ENCODE results near the gene TROAP.

TROAP gene

GRCh38 chr12:49366652-49367380 is 43.8 kb downstream of the TROAP start (continued):
- TF ChIP-seq, protein P1, sequence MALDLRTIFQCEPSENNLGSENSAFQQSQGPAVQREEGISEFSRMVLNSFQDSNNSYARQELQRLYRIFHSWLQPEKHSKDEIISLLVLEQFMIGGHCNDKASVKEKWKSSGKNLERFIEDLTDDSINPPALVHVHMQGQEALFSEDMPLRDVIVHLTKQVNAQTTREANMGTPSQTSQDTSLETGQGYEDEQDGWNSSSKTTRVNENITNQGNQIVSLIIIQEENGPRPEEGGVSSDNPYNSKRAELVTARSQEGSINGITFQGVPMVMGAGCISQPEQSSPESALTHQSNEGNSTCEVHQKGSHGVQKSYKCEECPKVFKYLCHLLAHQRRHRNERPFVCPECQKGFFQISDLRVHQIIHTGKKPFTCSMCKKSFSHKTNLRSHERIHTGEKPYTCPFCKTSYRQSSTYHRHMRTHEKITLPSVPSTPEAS (tag by site-specific recombination; IDR thresholded peaks at IDR 0.05), result no peak
- TF ChIP-seq ZNF585B (tag by site-specific recombination; IDR thresholded peaks at IDR 0.05) (no peak), ZFP41 (tag by site-specific recombination; IDR thresholded peaks at IDR 0.05; ENCODE audit: borderline replicate concordance) (no peak), ZNF398 (tag by site-specific recombination; IDR thresholded peaks at IDR 0.05) (no peak), HIC1 (tag by site-specific recombination; IDR thresholded peaks at IDR 0.05) (peak; percentile 28; the same call in 1 of the 2 replicates)
- TF ChIP-seq, protein P2, sequence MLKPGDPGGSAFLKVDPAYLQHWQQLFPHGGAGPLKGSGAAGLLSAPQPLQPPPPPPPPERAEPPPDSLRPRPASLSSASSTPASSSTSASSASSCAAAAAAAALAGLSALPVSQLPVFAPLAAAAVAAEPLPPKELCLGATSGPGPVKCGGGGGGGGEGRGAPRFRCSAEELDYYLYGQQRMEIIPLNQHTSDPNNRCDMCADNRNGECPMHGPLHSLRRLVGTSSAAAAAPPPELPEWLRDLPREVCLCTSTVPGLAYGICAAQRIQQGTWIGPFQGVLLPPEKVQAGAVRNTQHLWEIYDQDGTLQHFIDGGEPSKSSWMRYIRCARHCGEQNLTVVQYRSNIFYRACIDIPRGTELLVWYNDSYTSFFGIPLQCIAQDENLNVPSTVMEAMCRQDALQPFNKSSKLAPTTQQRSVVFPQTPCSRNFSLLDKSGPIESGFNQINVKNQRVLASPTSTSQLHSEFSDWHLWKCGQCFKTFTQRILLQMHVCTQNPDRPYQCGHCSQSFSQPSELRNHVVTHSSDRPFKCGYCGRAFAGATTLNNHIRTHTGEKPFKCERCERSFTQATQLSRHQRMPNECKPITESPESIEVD (tag by site-specific recombination; IDR thresholded peaks at IDR 0.05), result no peak; the same call in 1 of the 2 replicates

DNA sequence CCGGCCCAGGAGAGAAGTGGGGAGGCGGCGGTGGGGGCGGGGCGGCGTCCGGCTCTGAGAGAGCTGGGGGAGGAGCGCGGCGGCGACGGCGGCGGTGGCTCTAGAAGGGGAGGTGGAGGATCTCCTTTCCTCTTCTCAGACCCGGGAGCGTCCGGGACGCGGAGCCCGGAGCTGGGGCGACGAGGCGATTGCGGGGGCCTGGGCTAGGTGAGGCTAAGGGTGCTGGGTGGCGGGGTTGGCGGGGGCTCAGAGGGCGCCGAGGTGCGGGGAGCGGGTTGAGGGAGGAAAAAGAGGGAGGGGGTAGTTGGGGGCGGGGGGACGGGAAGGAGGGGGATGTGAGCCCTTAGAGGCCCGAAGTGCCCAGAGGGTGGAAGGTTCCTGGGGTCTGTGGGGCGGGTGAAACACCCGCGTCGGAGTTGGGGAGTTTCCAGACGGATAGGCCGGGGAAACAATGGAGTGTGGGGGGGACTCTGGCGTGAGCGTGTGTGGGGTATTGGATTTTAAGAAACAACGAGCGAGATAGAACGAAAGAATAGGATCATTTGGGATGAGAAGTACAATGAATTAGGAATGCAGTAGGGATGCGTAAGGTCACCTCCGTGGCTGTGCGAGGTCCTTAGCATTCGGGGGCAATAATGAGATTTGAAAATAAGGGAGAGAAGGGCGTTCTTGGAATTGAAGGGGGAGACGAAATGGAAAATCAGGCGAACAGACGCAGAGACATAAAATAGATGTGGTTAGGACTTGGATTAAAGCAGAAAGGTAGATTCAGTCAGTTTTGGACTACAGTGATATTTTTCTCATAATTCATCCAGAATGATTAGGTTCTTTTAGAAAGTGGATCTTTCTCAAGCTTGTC is 44.6 kb downstream of the TROAP start, which contains the start of gene SPATS2:
SPATS2 (plus strand) TSS at position 82 of the 859 bp plus-strand sequence. CDS start 93,551 bp downstream, outside the sequence.
- CTCF ChIA-PET, result interaction anchor here (0.6 to 11.9 kb wide), 18 partner anchors 8 to 214 kb away, joined by 3 to 517 read pairs (median 4); partner anchors contain the start of genes DNAJC22 and PRPH
- POLR2A ChIA-PET, result interaction anchor here (0.5 to 2.7 kb wide), 51 partner anchors 9 to 1589 kb away, joined by 3 to 24 read pairs (median 5); partner anchors contain the start of genes DNAJC22, KCNH3, PRPF40B and PRPH
- TF ChIP-seq ZNF416 (tag by site-specific recombination; IDR thresholded peaks at IDR 0.05), result no peak
- TF ChIP-seq ZNF211 (tag by site-specific recombination; IDR thresholded peaks at IDR 0.05; ENCODE audit: low read depth), result no peak
- no peak for TF ChIP-seq ZNF391 (tag by site-specific recombination; IDR thresholded peaks at IDR 0.05; ENCODE audit: borderline replicate concordance, low read depth)
- TF ChIP-seq TRIM28 (IDR thresholded peaks at IDR 0.05; ENCODE audit: borderline replicate concordance, low read length), result no peak
- TF ChIP-seq, protein P2 (tag by site-specific recombination; IDR thresholded peaks at IDR 0.05), result no peak
- peak; percentile 59; the same call in 1 of the 2 replicates for TF ChIP-seq SP3 (tag by site-specific recombination; IDR thresholded peaks at IDR 0.05)
- no peak for TF ChIP-seq YY2 (tag by site-specific recombination; IDR thresholded peaks at IDR 0.05)
- TF ChIP-seq, protein P3, sequence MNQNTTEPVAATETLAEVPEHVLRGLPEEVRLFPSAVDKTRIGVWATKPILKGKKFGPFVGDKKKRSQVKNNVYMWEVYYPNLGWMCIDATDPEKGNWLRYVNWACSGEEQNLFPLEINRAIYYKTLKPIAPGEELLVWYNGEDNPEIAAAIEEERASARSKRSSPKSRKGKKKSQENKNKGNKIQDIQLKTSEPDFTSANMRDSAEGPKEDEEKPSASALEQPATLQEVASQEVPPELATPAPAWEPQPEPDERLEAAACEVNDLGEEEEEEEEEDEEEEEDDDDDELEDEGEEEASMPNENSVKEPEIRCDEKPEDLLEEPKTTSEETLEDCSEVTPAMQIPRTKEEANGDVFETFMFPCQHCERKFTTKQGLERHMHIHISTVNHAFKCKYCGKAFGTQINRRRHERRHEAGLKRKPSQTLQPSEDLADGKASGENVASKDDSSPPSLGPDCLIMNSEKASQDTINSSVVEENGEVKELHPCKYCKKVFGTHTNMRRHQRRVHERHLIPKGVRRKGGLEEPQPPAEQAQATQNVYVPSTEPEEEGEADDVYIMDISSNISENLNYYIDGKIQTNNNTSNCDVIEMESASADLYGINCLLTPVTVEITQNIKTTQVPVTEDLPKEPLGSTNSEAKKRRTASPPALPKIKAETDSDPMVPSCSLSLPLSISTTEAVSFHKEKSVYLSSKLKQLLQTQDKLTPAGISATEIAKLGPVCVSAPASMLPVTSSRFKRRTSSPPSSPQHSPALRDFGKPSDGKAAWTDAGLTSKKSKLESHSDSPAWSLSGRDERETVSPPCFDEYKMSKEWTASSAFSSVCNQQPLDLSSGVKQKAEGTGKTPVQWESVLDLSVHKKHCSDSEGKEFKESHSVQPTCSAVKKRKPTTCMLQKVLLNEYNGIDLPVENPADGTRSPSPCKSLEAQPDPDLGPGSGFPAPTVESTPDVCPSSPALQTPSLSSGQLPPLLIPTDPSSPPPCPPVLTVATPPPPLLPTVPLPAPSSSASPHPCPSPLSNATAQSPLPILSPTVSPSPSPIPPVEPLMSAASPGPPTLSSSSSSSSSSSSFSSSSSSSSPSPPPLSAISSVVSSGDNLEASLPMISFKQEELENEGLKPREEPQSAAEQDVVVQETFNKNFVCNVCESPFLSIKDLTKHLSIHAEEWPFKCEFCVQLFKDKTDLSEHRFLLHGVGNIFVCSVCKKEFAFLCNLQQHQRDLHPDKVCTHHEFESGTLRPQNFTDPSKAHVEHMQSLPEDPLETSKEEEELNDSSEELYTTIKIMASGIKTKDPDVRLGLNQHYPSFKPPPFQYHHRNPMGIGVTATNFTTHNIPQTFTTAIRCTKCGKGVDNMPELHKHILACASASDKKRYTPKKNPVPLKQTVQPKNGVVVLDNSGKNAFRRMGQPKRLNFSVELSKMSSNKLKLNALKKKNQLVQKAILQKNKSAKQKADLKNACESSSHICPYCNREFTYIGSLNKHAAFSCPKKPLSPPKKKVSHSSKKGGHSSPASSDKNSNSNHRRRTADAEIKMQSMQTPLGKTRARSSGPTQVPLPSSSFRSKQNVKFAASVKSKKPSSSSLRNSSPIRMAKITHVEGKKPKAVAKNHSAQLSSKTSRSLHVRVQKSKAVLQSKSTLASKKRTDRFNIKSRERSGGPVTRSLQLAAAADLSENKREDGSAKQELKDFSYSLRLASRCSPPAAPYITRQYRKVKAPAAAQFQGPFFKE (tag by site-specific recombination; IDR thresholded peaks at IDR 0.05; ENCODE audit: borderline replicate concordance), result no peak
- TF ChIP-seq, protein P4, sequence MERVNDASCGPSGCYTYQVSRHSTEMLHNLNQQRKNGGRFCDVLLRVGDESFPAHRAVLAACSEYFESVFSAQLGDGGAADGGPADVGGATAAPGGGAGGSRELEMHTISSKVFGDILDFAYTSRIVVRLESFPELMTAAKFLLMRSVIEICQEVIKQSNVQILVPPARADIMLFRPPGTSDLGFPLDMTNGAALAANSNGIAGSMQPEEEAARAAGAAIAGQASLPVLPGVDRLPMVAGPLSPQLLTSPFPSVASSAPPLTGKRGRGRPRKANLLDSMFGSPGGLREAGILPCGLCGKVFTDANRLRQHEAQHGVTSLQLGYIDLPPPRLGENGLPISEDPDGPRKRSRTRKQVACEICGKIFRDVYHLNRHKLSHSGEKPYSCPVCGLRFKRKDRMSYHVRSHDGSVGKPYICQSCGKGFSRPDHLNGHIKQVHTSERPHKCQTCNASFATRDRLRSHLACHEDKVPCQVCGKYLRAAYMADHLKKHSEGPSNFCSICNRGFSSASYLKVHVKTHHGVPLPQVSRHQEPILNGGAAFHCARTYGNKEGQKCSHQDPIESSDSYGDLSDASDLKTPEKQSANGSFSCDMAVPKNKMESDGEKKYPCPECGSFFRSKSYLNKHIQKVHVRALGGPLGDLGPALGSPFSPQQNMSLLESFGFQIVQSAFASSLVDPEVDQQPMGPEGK (tag by site-specific recombination; IDR thresholded peaks at IDR 0.05), result peak; percentile 86

More for the DNA sequence above, 44.6 kb downstream of the TROAP start, which contains the start of gene SPATS2:
- H3K27ac ChIP-seq (ENCODE audit: extremely low read depth, low read depth, low read length), result peak within 1 kb of the TSS; percentile 99
- peaks cover 9% of the 10 kb centered on the region for H3K4me1 ChIP-seq (ENCODE audit: control insufficient read depth, insufficient read depth, low read length)
- H3K4me3 ChIP-seq (ENCODE audit: low read depth, low read length), result peak within 1 kb of the TSS; percentile 97
- no peaks in the 10 kb centered on the region for H3K9me3 ChIP-seq (ENCODE audit: control insufficient read depth, insufficient read depth, low read depth, low read length)
- no peaks in the 10 kb centered on the region; a peak in 1 of 3 replicates for H3K36me3 ChIP-seq (ENCODE audit: control insufficient read depth in 2 of 2, insufficient read depth in 1 of 2, low read length in 2 of 2)

Data from HEK293 (cell line).